Activated CD4-positive, alpha-beta T cell treated with anti-CD3 and anti-CD28 coated beads for 36 hours (primary cell): ENCODE data around the gene GPT2. TPM values are rescaled to one million over a fixed set of nuclear protein-coding genes. Genes with fewer than 3 reads are reported as not detected.
"Not testable (repeated sequence)": the region's sequence is repeated elsewhere in the genome, so short reads cannot be mapped to it uniquely, and the experiment has no call there.

ENCODE experiments used
- ATAC-seq: fragments of 200-7000 bp; cut with Tn5 transposase; one replicate; pipeline ENCODE4 v1.10.0; 2021; ENCODE audit warnings: mild to moderate bottlenecking, moderate library complexity
- CTCF ChIA-PET: fragments of 350-600 bp; sonication (Branson Sonifier 250); formaldehyde crosslinking; loops from one replicate; lab custom pipeline; 2021; ENCODE audit warnings: antibody characterized with exemption; lab: Charles Lee
- POLR2A ChIA-PET: fragments of 350-600 bp; sonication (Branson Sonifier 250); formaldehyde crosslinking; loops from one replicate; lab custom pipeline; 2021; ENCODE audit warnings: antibody characterized with exemption, inconsistent platforms; lab: Charles Lee
- DNase-seq: peaks from one replicate; pipeline ENCODE4 v3.0.0-alpha.2; 2020
- H3K27ac Mint-ChIP-seq: one replicate; pipeline ENCODE4 v1.8.0; 2021; ENCODE audit warnings: mixed read lengths
- H3K27me3 Mint-ChIP-seq: one replicate; pipeline ENCODE4 v1.8.0; 2021; ENCODE audit warnings: mixed read lengths
- H3K36me3 Mint-ChIP-seq: one replicate; pipeline ENCODE4 v1.8.0; 2021; ENCODE audit warnings: low read depth, mixed read lengths
- H3K4me1 Mint-ChIP-seq: one replicate; pipeline ENCODE4 v1.8.0; 2021; ENCODE audit warnings: mixed read lengths
- H3K4me3 Mint-ChIP-seq: one replicate; pipeline ENCODE4 v1.8.0; 2021; ENCODE audit warnings: mild to moderate bottlenecking, moderate library complexity, mixed read lengths
- H3K9me3 Mint-ChIP-seq: one replicate; pipeline ENCODE4 v1.8.0; 2021; ENCODE audit warnings: low read depth, mixed read lengths
- intact Hi-C, 2 experiments: fragments of 100-400 bp; cut with DNase I in 1 of 2; cut with micrococcal nuclease in 1 of 2; formaldehyde crosslinking; loops; one replicate each; pipeline versions ENCODE4 v1.14.2 to v1.15.1; 2022 to 2024; cut with DNase I, micrococcal nuclease
- total RNA-seq, 2 experiments: library from RNA; stranded (reverse); gene quantifications; one replicate each; pipeline ENCODE4 v1.2.3, GENCODE V29; 2021

The GPT2 gene
- total RNA-seq, 2 experiments from 2014 or later: 25.6 to 34.9 TPM

DNA sequence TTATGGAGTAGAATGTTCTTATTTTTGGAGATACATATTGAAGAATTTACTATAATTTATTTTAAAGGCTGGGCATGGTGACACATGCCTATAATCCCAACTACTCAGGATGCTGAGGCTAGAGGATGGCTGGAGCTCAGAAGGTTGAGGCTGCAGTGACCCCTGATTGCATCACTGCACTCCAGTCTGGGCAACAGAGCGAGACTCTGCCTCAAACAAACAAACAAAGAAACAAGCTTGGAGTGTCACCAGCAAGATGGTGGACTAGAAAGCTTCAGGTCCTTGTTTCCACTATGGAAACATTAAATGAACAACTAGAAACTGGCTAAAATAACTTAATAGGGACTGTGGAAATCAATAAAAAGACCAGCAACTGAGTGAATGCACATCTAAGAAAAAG lies 17.9 kb upstream of the GPT2 start:
- peaks cover 17% of the 10 kb centered on the region for H3K4me1 Mint-ChIP-seq
- intact Hi-C loops: no loop called here
- no peaks in the 10 kb centered on the region for H3K36me3 Mint-ChIP-seq
- DNase-seq: no peak
- H3K27me3 Mint-ChIP-seq: peaks cover 4% of the 10 kb centered on the region
- H3K4me3 Mint-ChIP-seq: no peak overlapping the region
- peaks cover 3% of the 10 kb centered on the region for H3K9me3 Mint-ChIP-seq
- H3K27ac Mint-ChIP-seq: no peak overlapping the region
- ChIA-PET POLR2A (no interaction called here), CTCF (interaction anchor here (0.8 to 1.0 kb wide), 2 partner anchors 9 to 10 kb away, joined by 3 read pairs; no protein-coding TSS in a partner anchor)
- ATAC-seq: no peak

DNA sequence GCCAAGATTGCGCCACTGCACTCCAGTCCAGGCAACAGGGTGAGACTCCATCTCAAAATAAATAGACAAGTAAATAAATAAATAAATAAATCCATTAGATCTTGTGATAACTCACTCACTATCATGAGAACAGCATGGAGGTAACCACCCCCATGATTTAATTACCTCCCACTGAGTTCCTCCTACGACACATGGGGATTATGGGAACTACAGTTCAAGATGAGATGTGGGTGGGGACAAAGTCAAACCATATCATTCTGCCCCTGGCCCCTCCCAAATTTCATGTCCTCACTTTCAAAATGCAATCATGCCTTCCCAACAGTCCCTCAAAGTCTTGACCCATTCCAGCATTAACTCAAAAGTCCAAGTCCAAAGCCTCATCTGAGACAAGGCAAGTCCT lies 16.7 kb upstream of the GPT2 start:
- H3K36me3 Mint-ChIP-seq, POLR2A ChIA-PET, H3K4me3 Mint-ChIP-seq, intact Hi-C loops, H3K27ac Mint-ChIP-seq, DNase-seq, ATAC-seq, H3K9me3 Mint-ChIP-seq, H3K27me3 Mint-ChIP-seq: not testable (repeated sequence)
- CTCF ChIA-PET: interaction anchor here (1.0 kb wide), 1 partner anchor 24 kb away, joined by 3 read pairs; no protein-coding TSS in a partner anchor
- H3K4me1 Mint-ChIP-seq: peaks cover 16% of the 10 kb centered on the region

DNA sequence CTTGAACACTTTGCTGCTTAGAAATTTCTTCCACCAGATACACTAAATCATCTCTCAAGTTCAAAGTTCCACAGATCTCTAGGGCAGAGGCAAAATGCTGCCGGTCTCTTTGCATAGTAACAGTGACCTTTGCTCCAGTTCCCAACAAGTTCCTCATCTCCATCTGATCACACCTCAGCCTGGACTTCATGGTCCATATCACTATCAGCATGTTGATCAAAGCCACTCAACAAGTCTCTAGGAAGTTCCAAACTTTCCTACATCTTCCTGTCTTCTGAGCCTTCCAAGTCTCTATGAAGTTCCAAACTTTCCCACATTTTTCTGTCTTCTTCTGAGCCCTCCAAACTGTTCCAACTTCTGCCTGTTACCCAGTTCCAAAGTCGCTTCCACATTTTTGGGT lies 15.3 kb upstream of the GPT2 start:
- not testable (repeated sequence) for H3K27me3 Mint-ChIP-seq

DNA sequence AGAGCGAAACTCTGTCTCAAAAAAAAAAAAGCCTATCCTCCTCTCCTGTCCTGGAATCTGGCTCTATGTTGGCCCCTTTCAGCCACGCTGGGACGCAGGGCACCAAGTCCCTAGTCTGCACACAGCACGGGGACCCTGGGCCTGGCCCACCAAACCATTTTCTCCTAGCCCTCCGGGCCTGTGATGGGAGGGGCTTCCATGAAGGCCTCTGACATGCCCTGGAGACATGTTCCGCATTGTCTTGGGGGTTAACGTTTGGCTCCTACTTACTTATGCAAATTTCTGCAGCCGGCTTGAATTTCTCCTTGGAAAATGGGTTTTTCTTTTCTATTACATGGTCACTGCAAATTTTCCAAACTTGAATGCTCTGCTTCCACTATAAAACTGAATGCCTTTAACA lies 12.6 kb upstream of the GPT2 start:
- no peak for ATAC-seq
- ChIA-PET CTCF (interaction anchor here (0.6 kb wide), 1 partner anchor 17 kb away, joined by 4 read pairs; no protein-coding TSS in a partner anchor), POLR2A (no interaction called here)
- Mint-ChIP-seq H3K4me1 (no peaks in the 10 kb centered on the region), H3K36me3 (no peaks in the 10 kb centered on the region), H3K9me3 (no peaks in the 10 kb centered on the region), H3K4me3 (no peak overlapping the region), H3K27me3 (peaks cover 4% of the 10 kb centered on the region), H3K27ac (no peak overlapping the region)
- no peak for DNase-seq
- intact Hi-C loops: no loop called here

More for the DNA sequence above, 15.3 kb upstream of the GPT2 start:
- H3K27ac Mint-ChIP-seq, CTCF ChIA-PET, intact Hi-C loops, H3K4me3 Mint-ChIP-seq, POLR2A ChIA-PET, ATAC-seq, H3K4me1 Mint-ChIP-seq, H3K36me3 Mint-ChIP-seq, H3K9me3 Mint-ChIP-seq, DNase-seq: not testable (repeated sequence)

DNA sequence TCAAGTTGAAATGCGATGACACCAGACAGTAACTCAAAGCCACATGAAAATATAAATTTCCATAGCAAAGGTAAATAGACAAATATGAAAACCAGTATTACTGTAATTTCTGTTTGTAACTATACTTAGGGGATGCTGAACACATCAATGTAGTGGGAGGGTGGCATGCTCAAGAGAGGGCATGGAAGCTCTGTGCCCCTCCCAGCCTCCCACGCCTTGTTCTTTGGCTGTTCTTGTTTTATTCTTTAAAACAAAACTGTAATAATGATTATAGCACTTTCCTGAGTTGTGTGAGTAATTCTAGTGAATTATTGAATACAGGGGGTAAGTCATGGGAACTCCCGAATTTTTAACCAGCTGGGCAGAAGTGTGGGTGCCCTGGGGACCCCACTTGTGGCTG lies 11.0 kb upstream of the GPT2 start:
- no peaks in the 10 kb centered on the region for H3K4me1 Mint-ChIP-seq
- POLR2A ChIA-PET: no interaction called here

DNA sequence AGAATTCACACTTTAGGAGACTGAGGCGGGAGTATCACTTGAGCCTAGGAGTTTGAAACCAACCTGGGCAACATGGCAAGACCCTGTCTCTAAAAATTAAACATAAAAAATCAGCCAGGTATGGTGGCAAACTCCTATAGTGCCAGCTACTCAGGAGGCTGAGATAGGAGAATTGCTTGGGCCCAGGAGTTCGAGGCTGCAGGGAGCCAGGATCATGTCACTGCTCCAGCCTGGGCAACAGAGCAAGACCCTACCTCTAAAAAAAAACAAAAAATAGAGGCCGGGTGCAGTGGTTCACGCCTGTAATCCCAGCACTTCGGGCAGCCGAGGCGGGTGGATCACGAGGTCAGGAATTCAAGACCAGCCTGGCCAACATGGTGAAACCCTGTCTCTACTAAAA lies 8.9 kb upstream of the GPT2 start:
- Mint-ChIP-seq H3K4me3 (no peak overlapping the region), H3K9me3 (no peaks in the 10 kb centered on the region), H3K4me1 (no peaks in the 10 kb centered on the region), H3K27ac (no peak overlapping the region), H3K27me3 (peaks cover 4% of the 10 kb centered on the region), H3K36me3 (no peaks in the 10 kb centered on the region)
- ChIA-PET POLR2A (no interaction called here), CTCF (interaction anchor here (0.6 to 1.1 kb wide), 3 partner anchors 9 to 171 kb away, joined by 3 to 4 read pairs (median 4); partner anchors contain the start of gene GPT2)
- DNase-seq (no peak), ATAC-seq (no peak)
- intact Hi-C loops: no loop called here

More for the DNA sequence above, 11.0 kb upstream of the GPT2 start:
- CTCF ChIA-PET: interaction anchor here (0.8 to 1.1 kb wide), 2 partner anchors 19 to 34 kb away, joined by 3 read pairs; no protein-coding TSS in a partner anchor
- H3K4me3 Mint-ChIP-seq: no peak overlapping the region
- no peaks in the 10 kb centered on the region for H3K27me3 Mint-ChIP-seq
- no peaks in the 10 kb centered on the region for H3K36me3 Mint-ChIP-seq
- no peak overlapping the region for H3K27ac Mint-ChIP-seq
- H3K9me3 Mint-ChIP-seq: no peaks in the 10 kb centered on the region
- DNase-seq: no peak
- no peak for ATAC-seq
- intact Hi-C loops: no loop called here

DNA sequence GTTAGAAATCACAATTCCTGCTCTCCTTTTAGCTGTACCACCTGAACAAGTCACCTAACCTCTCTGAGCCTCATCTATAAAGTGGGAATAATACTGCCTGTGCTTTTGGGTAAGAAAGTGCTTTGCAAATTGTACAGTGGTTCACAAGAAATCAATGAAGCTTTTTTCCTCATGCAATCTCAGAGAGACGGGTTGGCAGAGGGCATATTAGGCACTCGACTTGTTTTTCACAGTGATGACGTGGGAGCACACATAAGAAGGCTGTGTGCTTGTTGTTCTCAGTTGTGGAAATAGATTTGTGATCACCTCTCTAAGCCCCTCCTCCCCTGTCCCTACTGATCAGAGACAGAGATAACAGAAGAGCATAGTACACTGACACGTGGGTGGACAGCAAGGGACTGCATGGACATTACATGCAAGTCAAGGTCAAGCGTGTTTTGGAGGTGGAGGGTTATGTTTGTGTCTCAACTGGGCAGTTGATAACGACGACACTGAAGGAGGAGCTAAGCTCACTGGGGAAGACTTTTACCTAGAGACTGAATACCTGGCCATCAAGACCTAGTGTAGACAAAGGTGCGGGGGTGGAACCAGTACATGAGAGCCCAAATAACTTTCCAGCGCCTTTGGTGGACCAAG lies 1.7 kb upstream of the GPT2 start:
- intact Hi-C loops: loop anchor here in 1 of 2 experiments (2.0 to 5.0 kb wide), 3 partner anchors 22 to 578 kb away; partner anchors contain the start of genes ITFG1, NETO2 and PHKB
- Mint-ChIP-seq H3K9me3 (no peaks in the 10 kb centered on the region), H3K4me1 (peaks cover 10% of the 10 kb centered on the region), H3K27ac (no peak overlapping the region), H3K4me3 (no peak overlapping the region), H3K36me3 (peaks cover under 1% of the 10 kb centered on the region), H3K27me3 (peaks cover 24% of the 10 kb centered on the region)
- ChIA-PET POLR2A (no interaction called here), CTCF (interaction anchor here (0.8 to 2.3 kb wide), 2 partner anchors 28 to 316 kb away, joined by 3 to 7 read pairs; no protein-coding TSS in a partner anchor)
- DNase-seq: no peak
- no peak for ATAC-seq

DNA sequence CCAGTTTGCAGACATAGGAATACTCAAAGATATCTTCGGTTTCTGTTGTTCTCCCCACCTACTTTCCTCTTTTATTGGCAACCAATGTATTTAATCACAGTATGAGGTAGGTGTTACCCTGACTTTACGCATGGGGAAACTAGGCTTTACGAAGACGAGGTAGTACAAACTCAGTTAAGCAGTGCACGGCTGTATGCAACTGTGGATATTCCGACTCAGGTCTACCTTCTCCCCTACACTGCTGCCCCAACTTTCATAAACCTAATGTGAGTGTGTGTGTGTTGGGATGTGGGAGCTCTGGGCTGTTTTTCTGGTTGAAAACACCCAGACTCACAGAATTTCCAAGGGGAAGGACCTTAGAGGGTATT lies 1.2 kb upstream of the GPT2 start:
- ATAC-seq: no peak
- Mint-ChIP-seq H3K4me1 (peaks cover 10% of the 10 kb centered on the region), H3K36me3 (peaks cover 5% of the 10 kb centered on the region), H3K27ac (peak overlapping the region; percentile 94), H3K4me3 (peak overlapping the region; percentile 80), H3K27me3 (peaks cover 24% of the 10 kb centered on the region), H3K9me3 (no peaks in the 10 kb centered on the region)
- intact Hi-C loops: loop anchor here in 1 of 2 experiments (2.0 to 5.0 kb wide), 3 partner anchors 22 to 578 kb away; partner anchors contain the start of genes ITFG1, NETO2 and PHKB
- CTCF ChIA-PET: interaction anchor here (2.3 kb wide), 1 partner anchor 29 kb away, joined by 7 read pairs; no protein-coding TSS in a partner anchor
- POLR2A ChIA-PET: interaction anchor here (1.3 kb wide), 1 partner anchor 61 kb away, joined by 4 read pairs; no protein-coding TSS in a partner anchor
- DNase-seq: no peak

DNA sequence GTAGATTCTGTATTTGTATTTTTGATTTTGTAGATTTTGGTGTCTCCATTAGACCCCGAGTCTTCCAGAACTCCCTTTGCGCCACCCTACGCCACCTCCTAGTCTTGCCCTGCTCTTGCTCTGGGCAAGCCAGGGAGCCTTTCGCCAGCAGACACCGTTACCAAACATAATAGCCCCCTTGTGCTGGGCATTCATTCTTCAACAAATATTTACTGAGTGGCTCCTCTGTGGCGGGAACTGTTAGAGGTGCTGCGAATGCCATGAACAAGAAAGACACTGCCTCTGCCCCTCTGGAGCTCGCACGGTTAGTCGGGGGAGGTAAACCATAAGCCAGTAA lies 841 bp upstream of the GPT2 start:
- ATAC-seq: peak; percentile 2
- DNase-seq: no peak
- intact Hi-C loops: loop anchor here in 1 of 2 experiments (2.0 to 5.0 kb wide), 3 partner anchors 23 to 577 kb away; partner anchors contain the start of genes ITFG1, NETO2 and PHKB
- Mint-ChIP-seq H3K36me3 (peaks cover 5% of the 10 kb centered on the region), H3K4me1 (peaks cover 10% of the 10 kb centered on the region), H3K27me3 (peaks cover 24% of the 10 kb centered on the region), H3K4me3 (peak overlapping the region; percentile 80), H3K9me3 (no peaks in the 10 kb centered on the region), H3K27ac (peak overlapping the region; percentile 94)
- ChIA-PET CTCF (interaction anchor here (1.0 to 2.3 kb wide), 3 partner anchors 29 to 93 kb away, joined by 3 to 7 read pairs (median 3); no protein-coding TSS in a partner anchor), POLR2A (interaction anchor here (1.3 kb wide), 1 partner anchor 61 kb away, joined by 4 read pairs; no protein-coding TSS in a partner anchor)

DNA sequence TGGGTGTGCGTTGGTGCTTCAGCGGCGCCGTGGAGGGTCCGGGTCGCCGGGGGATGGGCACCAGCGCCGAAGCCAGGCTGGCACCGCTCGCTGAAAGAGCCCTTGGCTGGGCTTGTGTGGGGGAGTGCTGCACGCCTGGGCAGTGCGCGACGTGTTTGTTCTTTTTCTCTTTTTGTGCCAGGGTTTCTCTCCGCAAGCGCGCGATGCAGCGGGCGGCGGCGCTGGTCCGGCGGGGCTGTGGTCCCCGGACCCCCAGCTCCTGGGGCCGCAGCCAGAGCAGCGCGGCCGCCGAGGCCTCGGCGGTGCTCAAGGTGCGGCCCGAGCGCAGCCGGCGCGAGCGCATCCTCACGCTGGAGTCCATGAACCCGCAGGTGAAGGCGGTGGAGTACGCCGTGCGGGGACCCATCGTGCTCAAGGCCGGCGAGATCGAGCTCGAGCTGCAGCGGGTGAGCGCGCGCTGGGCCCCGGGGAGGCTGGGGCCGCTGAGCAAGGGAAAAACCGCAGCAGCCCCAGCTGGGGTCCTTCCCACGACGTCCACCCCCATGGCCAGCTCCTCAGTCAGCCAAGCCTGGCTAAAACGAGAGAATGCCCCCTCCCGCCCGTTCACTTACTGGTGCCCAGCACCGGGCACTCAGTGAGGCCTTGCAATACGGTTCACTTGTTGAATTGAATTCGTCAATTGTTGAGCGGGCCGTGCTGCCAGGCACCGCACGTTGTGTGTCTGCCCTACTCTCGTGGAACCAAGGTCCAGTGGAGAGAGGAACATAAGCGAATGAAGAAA lies 541 bp downstream of the GPT2 start:
- Mint-ChIP-seq H3K9me3 (no peaks in the 10 kb centered on the region), H3K27ac (no peak overlapping the region), H3K36me3 (peaks cover 5% of the 10 kb centered on the region), H3K27me3 (peaks cover 22% of the 10 kb centered on the region), H3K4me3 (peak overlapping the region; percentile 80), H3K4me1 (peaks cover 10% of the 10 kb centered on the region)
- ChIA-PET CTCF (interaction anchor here (0.5 to 1.8 kb wide), 8 partner anchors 9 to 1327 kb away, joined by 3 to 4 read pairs (median 3); no protein-coding TSS in a partner anchor), POLR2A (interaction anchor here (0.6 kb wide), 1 partner anchor 195 kb away, joined by 3 read pairs; the partner anchor contains the start of gene ORC6)
- ATAC-seq: no peak
- intact Hi-C loops: loop anchor here (1.0 to 5.0 kb wide), 7 partner anchors 24 to 263 kb away; partner anchors contain the start of genes C16orf87 (in 2 of the 2), DNAJA2 (in 1 of the 2), NETO2 (in 1 of the 2) and ORC6 (in 1 of the 2)
- peak; percentile 53 for DNase-seq
